Activated naive CD8-positive, alpha-beta T cell treated with anti-CD3 and anti-CD28 coated beads, Interleukin-2, amount 50 U/mL, for 24 hours (primary cell): ENCODE measurements around the gene DMD.

Experiments used
- ATAC-seq: fragments of 150-1000 bp; cut with Tn5 transposase; one replicate; pipeline ENCODE4 v1.10.0; 2021
- DNase-seq: peaks from one replicate; pipeline ENCODE4 v3.0.0; 2021
- H3K27ac Mint-ChIP-seq: one replicate; pipeline ENCODE4 v1.8.0; 2021; ENCODE audit warnings: mild to moderate bottlenecking, mixed read lengths
- H3K27me3 Mint-ChIP-seq: one replicate; pipeline ENCODE4 v1.8.0; 2021; ENCODE audit warnings: mixed read lengths
- H3K36me3 Mint-ChIP-seq: one replicate; pipeline ENCODE4 v1.8.0; 2021; ENCODE audit warnings: low read depth, mixed read lengths
- H3K4me1 Mint-ChIP-seq: one replicate; pipeline ENCODE4 v1.8.0; 2021; ENCODE audit warnings: mixed read lengths
- H3K4me3 Mint-ChIP-seq: one replicate; pipeline ENCODE4 v1.8.0; 2021; ENCODE audit warnings: mild to moderate bottlenecking, moderate library complexity, mixed read lengths
- H3K9me3 Mint-ChIP-seq: one replicate; pipeline ENCODE4 v1.8.0; 2021; ENCODE audit warnings: mixed read lengths

Gene DMD

GRCh38 chrX:32447640-32448039 is 763.7 kb downstream of the DMD start:
- H3K36me3 Mint-ChIP-seq, result no peaks in the 10 kb centered on the region
- ATAC-seq (no peak), DNase-seq (no peak)
- H3K9me3 Mint-ChIP-seq, result no peaks in the 10 kb centered on the region
- no peaks in the 10 kb centered on the region for H3K27me3 Mint-ChIP-seq
- H3K4me3 Mint-ChIP-seq, result no peak overlapping the region
- H3K27ac Mint-ChIP-seq, result no peak overlapping the region
- H3K4me1 Mint-ChIP-seq, result peaks cover 27% of the 10 kb centered on the region

DNA sequence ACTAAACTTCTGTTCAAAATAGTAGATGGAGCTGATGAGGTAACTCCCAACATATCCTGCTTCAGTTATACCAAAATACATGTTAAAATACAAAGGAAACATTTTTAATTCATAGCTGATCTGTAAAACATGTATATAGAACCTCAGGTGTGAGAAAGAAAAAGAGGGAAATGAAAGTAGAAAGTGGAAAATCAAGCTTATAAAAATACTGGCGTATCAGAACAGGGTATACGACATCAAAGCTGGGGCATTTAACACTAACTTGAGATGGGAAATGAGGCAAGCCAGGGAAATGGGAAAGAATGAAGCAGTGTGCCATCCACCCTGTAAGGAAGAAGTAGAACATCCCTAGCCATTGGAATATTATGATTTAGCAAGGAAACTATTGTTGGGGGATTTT is 767.5 kb downstream of the DMD start:
- DNase-seq (no peak), ATAC-seq (no peak)
- Mint-ChIP-seq H3K36me3 (no peaks in the 10 kb centered on the region), H3K9me3 (no peaks in the 10 kb centered on the region), H3K27ac (no peak overlapping the region), H3K4me1 (peaks cover 16% of the 10 kb centered on the region), H3K27me3 (no peaks in the 10 kb centered on the region), H3K4me3 (no peak overlapping the region)

- Mint-ChIP-seq H3K27ac (no peak overlapping the region), H3K36me3 (no peaks in the 10 kb centered on the region), H3K4me1 (no peaks in the 10 kb centered on the region), H3K9me3 (no peaks in the 10 kb centered on the region), H3K4me3 (no peak overlapping the region), H3K27me3 (no peaks in the 10 kb centered on the region)
- ATAC-seq (no peak), DNase-seq (no peak)
These were observed 790.1 kb downstream of the DMD start for GRCh38 chrX:32421266-32421665.

DNA sequence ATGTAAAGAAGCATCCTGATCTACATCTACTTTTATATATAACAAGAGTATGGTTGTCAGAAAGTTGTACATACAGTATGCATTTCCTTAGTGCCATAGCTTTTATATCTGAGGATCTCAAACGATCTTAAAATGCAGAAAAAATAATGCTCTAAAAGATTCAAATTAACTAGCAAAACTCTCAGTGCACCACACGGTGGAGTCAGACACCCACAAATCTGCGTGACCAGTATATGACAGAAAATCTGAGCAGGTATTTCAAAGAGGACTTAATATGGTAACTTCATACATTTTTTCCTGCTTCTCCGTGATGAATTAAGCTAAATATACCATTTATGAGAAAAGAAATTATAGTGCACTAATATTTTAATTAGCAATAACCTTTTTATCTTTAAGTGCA is 803.0 kb downstream of the DMD start:
- DNase-seq (no peak), ATAC-seq (no peak)
- Mint-ChIP-seq H3K4me1 (no peaks in the 10 kb centered on the region), H3K27me3 (no peaks in the 10 kb centered on the region), H3K27ac (no peak overlapping the region), H3K36me3 (no peaks in the 10 kb centered on the region), H3K9me3 (no peaks in the 10 kb centered on the region), H3K4me3 (no peak overlapping the region)

DNA sequence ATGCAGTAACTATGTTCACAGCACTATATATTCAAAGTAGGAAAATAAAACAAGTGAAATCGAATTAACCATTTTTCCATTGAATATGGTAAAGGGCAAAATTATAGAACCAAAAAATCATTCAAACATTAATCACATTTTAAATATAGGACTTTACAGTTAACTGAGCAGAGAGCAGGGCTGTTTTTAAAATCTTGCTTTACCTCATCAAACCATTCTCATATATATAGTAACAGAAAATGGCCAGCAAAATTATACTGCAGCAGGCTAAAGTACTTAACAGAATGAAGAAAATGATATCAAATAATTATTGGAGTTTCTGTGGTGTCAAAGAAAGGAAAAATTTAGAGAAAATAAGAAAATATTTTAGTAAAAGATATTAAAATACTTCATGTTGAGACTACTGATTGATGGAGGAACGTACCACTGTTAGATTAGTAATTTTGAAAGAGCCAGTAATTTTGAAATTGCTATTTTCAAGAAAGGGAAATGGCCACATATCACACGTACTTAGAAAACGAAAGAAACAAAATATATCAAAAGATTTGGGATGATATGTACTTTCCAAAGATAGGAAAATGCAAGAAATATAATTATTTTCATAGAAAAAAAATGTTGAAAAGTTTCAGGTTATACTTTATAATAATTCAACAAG is 813.7 kb downstream of the DMD start:
- ATAC-seq (no peak), DNase-seq (no peak)
- Mint-ChIP-seq H3K36me3 (no peaks in the 10 kb centered on the region), H3K4me3 (no peak overlapping the region), H3K4me1 (no peaks in the 10 kb centered on the region), H3K27ac (no peak overlapping the region), H3K27me3 (no peaks in the 10 kb centered on the region), H3K9me3 (no peaks in the 10 kb centered on the region)

- Mint-ChIP-seq H3K4me3 (no peak overlapping the region), H3K36me3 (no peaks in the 10 kb centered on the region), H3K27ac (no peak overlapping the region), H3K4me1 (no peaks in the 10 kb centered on the region), H3K9me3 (no peaks in the 10 kb centered on the region), H3K27me3 (no peaks in the 10 kb centered on the region)
- ATAC-seq, result no peak
- DNase-seq, result no peak
These were observed 815.5 kb downstream of the DMD start for GRCh38 chrX:32395878-32396277.

DNA sequence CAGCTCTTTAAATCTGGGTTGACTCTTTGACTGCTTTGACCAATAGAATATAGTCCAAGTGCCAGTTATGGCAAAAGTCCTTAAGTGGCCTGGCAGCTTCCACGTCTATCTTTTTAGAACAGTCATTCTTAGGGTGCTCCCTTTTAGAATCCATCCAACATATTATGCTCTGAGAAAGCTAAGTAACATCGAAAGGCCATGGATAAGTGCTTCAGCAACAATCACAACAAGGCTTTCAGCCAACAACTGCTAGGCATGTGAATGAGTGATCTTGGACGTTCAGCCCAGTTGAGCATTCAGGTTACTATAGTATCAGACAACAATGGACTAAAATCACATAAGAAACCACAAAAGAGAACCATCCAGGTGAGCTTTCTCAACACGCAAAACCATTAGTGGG is 818.7 kb downstream of the DMD start:
- Mint-ChIP-seq H3K36me3 (no peaks in the 10 kb centered on the region), H3K27me3 (no peaks in the 10 kb centered on the region), H3K4me3 (no peak overlapping the region), H3K27ac (no peak overlapping the region), H3K9me3 (no peaks in the 10 kb centered on the region), H3K4me1 (no peaks in the 10 kb centered on the region)
- DNase-seq (no peak), ATAC-seq (no peak)

GRCh38 chrX:32370456-32371205 is 840.7 kb downstream of the DMD start:
- DNase-seq, result no peak
- Mint-ChIP-seq H3K9me3 (no peaks in the 10 kb centered on the region), H3K4me1 (no peaks in the 10 kb centered on the region)

DNA sequence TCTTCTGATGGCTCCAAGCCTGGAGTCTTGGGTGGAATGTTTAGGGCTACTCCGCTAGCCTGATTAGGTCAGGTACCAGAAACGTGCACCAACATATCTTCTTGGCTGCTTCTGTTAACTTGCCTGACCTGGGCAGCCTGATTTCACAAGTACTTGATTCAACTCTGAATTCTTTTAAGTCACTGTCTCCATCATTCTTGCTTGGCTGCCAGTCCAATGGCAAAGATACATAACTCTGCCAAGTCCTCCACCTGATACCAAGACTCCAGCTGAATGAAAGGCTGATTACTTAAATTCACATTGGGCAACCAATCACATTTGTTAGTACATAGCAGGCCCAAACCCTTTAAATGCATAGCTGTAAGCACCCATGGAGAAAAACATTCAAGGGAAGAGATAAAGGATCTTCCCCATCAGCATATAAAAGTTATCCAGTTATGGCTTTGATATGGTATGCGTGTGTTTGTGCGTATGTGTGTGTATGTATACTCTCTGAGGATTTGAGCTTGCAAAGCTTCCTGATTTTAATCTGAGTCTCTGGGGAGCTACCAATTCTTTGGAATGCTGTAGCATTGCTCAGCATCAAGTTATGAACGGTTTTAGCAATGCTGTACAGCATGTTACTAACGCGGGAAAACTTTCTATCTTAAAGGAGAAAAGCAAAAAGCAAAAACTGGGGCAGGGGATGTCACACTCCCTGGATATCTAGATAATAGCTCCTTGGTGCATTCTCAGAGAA is 917.2 kb downstream of the DMD start:
- DNase-seq (no peak), ATAC-seq (no peak)
- no peak overlapping the region for H3K27ac Mint-ChIP-seq
- H3K36me3 Mint-ChIP-seq, result no peaks in the 10 kb centered on the region
- no peaks in the 10 kb centered on the region for H3K27me3 Mint-ChIP-seq
- no peak overlapping the region for H3K4me3 Mint-ChIP-seq
- H3K9me3 Mint-ChIP-seq, result no peaks in the 10 kb centered on the region
- H3K4me1 Mint-ChIP-seq, result no peaks in the 10 kb centered on the region

More at GRCh38 chrX:32370456-32371205, 840.7 kb downstream of the DMD start:
- no peaks in the 10 kb centered on the region for H3K36me3 Mint-ChIP-seq
- H3K4me3 Mint-ChIP-seq, result no peak overlapping the region
- no peaks in the 10 kb centered on the region for H3K27me3 Mint-ChIP-seq
- no peak for ATAC-seq
- H3K27ac Mint-ChIP-seq, result no peak overlapping the region

GRCh38 chrX:32289356-32289755 is 922.0 kb downstream of the DMD start:
- no peak for ATAC-seq
- H3K9me3 Mint-ChIP-seq, result no peaks in the 10 kb centered on the region
- no peak for DNase-seq
- H3K36me3 Mint-ChIP-seq, result no peaks in the 10 kb centered on the region
- H3K27ac Mint-ChIP-seq, result no peak overlapping the region
- no peaks in the 10 kb centered on the region for H3K27me3 Mint-ChIP-seq
- H3K4me3 Mint-ChIP-seq, result no peak overlapping the region
- no peaks in the 10 kb centered on the region for H3K4me1 Mint-ChIP-seq

- no peak overlapping the region for H3K4me3 Mint-ChIP-seq
- no peak overlapping the region for H3K27ac Mint-ChIP-seq
- ATAC-seq (no peak), DNase-seq (no peak)
- H3K9me3 Mint-ChIP-seq, result no peaks in the 10 kb centered on the region
- H3K36me3 Mint-ChIP-seq, result no peaks in the 10 kb centered on the region
- no peaks in the 10 kb centered on the region for H3K4me1 Mint-ChIP-seq
- H3K27me3 Mint-ChIP-seq, result no peaks in the 10 kb centered on the region
These were observed 929.5 kb downstream of the DMD start for GRCh38 chrX:32281853-32282252.

DNA sequence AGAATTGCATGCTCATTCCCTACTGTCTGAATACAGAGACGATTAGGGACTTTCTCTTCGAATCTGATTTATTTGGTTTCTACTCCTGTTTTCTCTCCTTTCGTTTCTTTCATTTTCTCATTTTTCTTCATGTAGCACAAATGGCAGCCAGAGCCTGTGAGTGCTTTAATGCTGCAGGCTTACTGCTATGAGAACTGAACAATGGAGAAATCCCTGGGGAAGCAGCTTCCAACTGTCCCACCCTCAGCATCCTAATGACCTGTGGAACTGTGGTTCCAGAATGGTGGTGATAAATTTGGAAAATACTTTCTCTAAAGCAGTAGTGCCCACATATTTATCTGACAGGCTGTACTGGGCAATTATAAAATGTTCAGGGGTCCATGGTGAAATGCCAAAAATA is 930.4 kb downstream of the DMD start:
- Mint-ChIP-seq H3K27ac (no peak overlapping the region), H3K4me1 (no peaks in the 10 kb centered on the region), H3K36me3 (no peaks in the 10 kb centered on the region), H3K27me3 (no peaks in the 10 kb centered on the region), H3K4me3 (no peak overlapping the region), H3K9me3 (no peaks in the 10 kb centered on the region)
- ATAC-seq, result no peak
- DNase-seq, result no peak

GRCh38 chrX:32280489-32280888 is 930.9 kb downstream of the DMD start:
- no peak for ATAC-seq
- no peak overlapping the region for H3K4me3 Mint-ChIP-seq

DNA sequence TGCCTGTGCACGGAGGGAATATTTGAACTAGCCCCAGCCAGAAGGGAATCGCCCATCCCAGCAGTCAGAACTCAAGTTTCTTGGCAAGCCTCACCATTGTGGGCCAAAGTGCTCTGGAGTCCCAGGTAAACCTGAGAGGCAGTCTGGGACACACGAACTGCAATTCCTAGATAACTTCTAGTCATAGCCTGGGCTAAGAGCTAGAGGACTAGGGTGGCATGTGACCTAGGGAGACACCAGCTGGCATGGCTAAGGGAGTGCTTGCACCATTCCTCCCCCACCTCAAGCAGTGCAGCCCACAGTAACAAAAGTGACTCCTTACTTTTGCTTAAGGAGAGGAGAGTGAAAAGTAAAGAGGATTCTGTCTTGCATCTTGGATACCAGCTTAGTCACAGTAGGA is 935.2 kb downstream of the DMD start:
- no peaks in the 10 kb centered on the region for H3K4me1 Mint-ChIP-seq
- no peak overlapping the region for H3K27ac Mint-ChIP-seq
- no peak for DNase-seq
- no peaks in the 10 kb centered on the region for H3K27me3 Mint-ChIP-seq
- no peaks in the 10 kb centered on the region for H3K9me3 Mint-ChIP-seq
- H3K36me3 Mint-ChIP-seq, result no peaks in the 10 kb centered on the region
- no peak overlapping the region for H3K4me3 Mint-ChIP-seq
- ATAC-seq, result no peak

More at GRCh38 chrX:32280489-32280888, 930.9 kb downstream of the DMD start:
- no peak for DNase-seq
- Mint-ChIP-seq H3K27me3 (no peaks in the 10 kb centered on the region), H3K27ac (no peak overlapping the region), H3K36me3 (no peaks in the 10 kb centered on the region), H3K9me3 (no peaks in the 10 kb centered on the region), H3K4me1 (no peaks in the 10 kb centered on the region)

DNA sequence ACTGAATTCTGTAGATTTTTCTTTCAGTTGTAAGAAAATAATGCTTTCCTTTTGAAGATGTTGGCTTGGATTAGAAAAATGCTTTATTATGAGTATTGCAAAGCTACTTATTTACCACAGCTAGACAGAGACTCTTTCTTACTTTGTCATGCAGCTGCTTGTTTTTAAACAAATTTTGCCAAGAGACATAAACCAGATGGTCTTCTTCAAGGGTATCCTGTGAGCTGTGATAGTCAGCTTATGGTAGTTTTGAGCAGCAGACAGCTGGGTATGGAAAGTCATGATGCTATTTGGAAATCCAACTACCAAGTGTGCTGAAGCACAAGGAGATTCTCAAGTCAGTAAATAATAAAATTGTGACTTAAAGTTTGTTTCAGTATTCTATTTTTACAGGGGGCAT is 941.5 kb downstream of the DMD start:
- no peak overlapping the region for H3K27ac Mint-ChIP-seq
- H3K4me1 Mint-ChIP-seq, result no peaks in the 10 kb centered on the region
- no peak for ATAC-seq

More for the DNA sequence above, 941.5 kb downstream of the DMD start:
- H3K27me3 Mint-ChIP-seq, result no peaks in the 10 kb centered on the region
- no peaks in the 10 kb centered on the region for H3K36me3 Mint-ChIP-seq
- no peak for DNase-seq
- no peak overlapping the region for H3K4me3 Mint-ChIP-seq
- H3K9me3 Mint-ChIP-seq, result no peaks in the 10 kb centered on the region
